ENCODE results near the gene CDON. TPM values are rescaled to one million over a fixed set of nuclear protein-coding genes. Genes with fewer than 3 reads are reported as not detected.
A peak's percentile ranks its signal among the peaks of the same experiment; 100 is the strongest.

The CDON gene
- total and polyA plus RNA-seq, 2 of the 13 experiments (the other 11 are each of a cell fraction or from before 2014, with no cell fraction given): 9.6 to 12.8 TPM

GRCh38 chr11:126086248-126086647 is 23.6 kb upstream of the CDON start:
- CTCF ChIA-PET (ENCODE audit: low intra/inter-chr PET ratio, low total read pairs): no interaction called here

GRCh38 chr11:126084608-126084912 is 21.9 kb upstream of the CDON start:
- ChIA-PET CTCF (ENCODE audit: low intra/inter-chr PET ratio, low total read pairs) (no interaction called here), POLR2A (interaction anchor here (0.8 to 2.2 kb wide), 8 partner anchors 11 to 73 kb away, joined by 3 to 6 read pairs (median 4); partner anchors contain the start of gene CDON)
- Histone ChIP-seq H3K36me3 (replicated peaks in 1 of 2; ENCODE audit: control insufficient read depth in 1 of 2, insufficient read depth in 2 of 2, low read length in 2 of 2) (no peaks in the 10 kb centered on the region), H3K4me3 (replicated peaks in 1 of 3; ENCODE audit: insufficient read depth in 1 of 3, low read depth in 2 of 3, low read length in 3 of 3) (peak overlapping the region in 2 of 3 experiments; percentile 41 to 57; a peak in 4 of 6 replicates), H3K27ac (ENCODE audit: extremely low read length, insufficient read depth, low read length) (no peak overlapping the region), H2AFZ (ENCODE audit: low read length) (peak overlapping the region; percentile 83), H4K20me1 (ENCODE audit: insufficient read depth, low read length) (no peaks in the 10 kb centered on the region), H3K9ac (ENCODE audit: insufficient read depth, low read depth, low read length) (peak overlapping the region; percentile 33), H3K79me2 (ENCODE audit: insufficient read depth, low read length) (no peaks in the 10 kb centered on the region), H3K27me3 (ENCODE audit: control insufficient read depth in 1 of 2, insufficient read depth in 2 of 2, low read length in 2 of 2) (no peaks in the 10 kb centered on the region; a peak in 1 of 5 replicates), H3K4me2 (ENCODE audit: low read depth, low read length) (peak overlapping the region; percentile 87), H3K9me3 (ENCODE audit: low read length) (no peaks in the 10 kb centered on the region), H3K4me1 (ENCODE audit: insufficient read depth, low read length) (peaks cover 88% of the 10 kb centered on the region)
- DNase-seq (ENCODE audit: low spot score): no peak
- FAIRE-seq: no peak
- peak; percentile 24 for ATAC-seq
- intact Hi-C loops (cut with micrococcal nuclease; ENCODE audit: unreplicated experiment) (loop anchor here (1.0 kb wide), 1 partner anchor 63 kb away; no protein-coding TSS in a partner anchor), in situ Hi-C loops (cut with HindIII; ENCODE audit: extremely low pct_ligation_motif_present, low pct_unique_long_range_greater_than_20kb) (no loop called here)
- no TSS peak for BruUV-seq (replicated peaks)
- WGBS (ENCODE audit: low lambda C conversion rate): 29% methylated on average over 4 of the region's 4 CpGs
- no peak for TF ChIP-seq RERE (CRISPR knock-in tag; IDR thresholded peaks at IDR 0.05; ENCODE audit: low read depth)
- TF ChIP-seq ZNF564 (CRISPR knock-in tag; IDR thresholded peaks at IDR 0.05): 0 out of 2 replicates have a peak, but pooled peaks have one; percentile 28
- peak; percentile 53; the same call in 1 of the 2 replicates for TF ChIP-seq ZFP91 (CRISPR knock-in tag; IDR thresholded peaks at IDR 0.05; ENCODE audit: borderline replicate concordance)
- no peak for TF ChIP-seq ZNF784 (CRISPR knock-in tag; IDR thresholded peaks at IDR 0.05; ENCODE audit: borderline replicate concordance)
- 0 out of 2 replicates have a peak, but pooled peaks have one; percentile 13 for TF ChIP-seq SRY (CRISPR knock-in tag; IDR thresholded peaks at IDR 0.05)
- 0 out of 2 replicates have a peak, but pooled peaks have one; percentile 5 for TF ChIP-seq SAP130 (CRISPR knock-in tag; IDR thresholded peaks at IDR 0.05; ENCODE audit: low read depth)
- TF ChIP-seq TSC22D2 (CRISPR knock-in tag; IDR thresholded peaks at IDR 0.05; ENCODE audit: borderline replicate concordance): no peak

More at GRCh38 chr11:126086248-126086647, 23.6 kb upstream of the CDON start:
- Histone ChIP-seq H4K20me1 (ENCODE audit: insufficient read depth, low read length) (no peaks in the 10 kb centered on the region), H3K27me3 (ENCODE audit: control insufficient read depth in 1 of 2, insufficient read depth in 2 of 2, low read length in 2 of 2) (no peaks in the 10 kb centered on the region; a peak in 1 of 5 replicates), H3K9ac (ENCODE audit: insufficient read depth, low read depth, low read length) (no peak overlapping the region), H3K9me3 (ENCODE audit: low read length) (no peaks in the 10 kb centered on the region), H3K4me3 (replicated peaks in 1 of 3; ENCODE audit: insufficient read depth in 1 of 3, low read depth in 2 of 3, low read length in 3 of 3) (no peak overlapping the region), H3K36me3 (replicated peaks in 1 of 2; ENCODE audit: control insufficient read depth in 1 of 2, insufficient read depth in 2 of 2, low read length in 2 of 2) (no peaks in the 10 kb centered on the region), H3K4me1 (ENCODE audit: insufficient read depth, low read length) (peaks cover 90% of the 10 kb centered on the region), H2AFZ (ENCODE audit: low read length) (no peak overlapping the region), H3K27ac (ENCODE audit: extremely low read length, insufficient read depth, low read length) (no peak overlapping the region), H3K4me2 (ENCODE audit: low read depth, low read length) (no peak overlapping the region), H3K79me2 (ENCODE audit: insufficient read depth, low read length) (no peaks in the 10 kb centered on the region)
- FAIRE-seq (no peak), DNase-seq (ENCODE audit: low spot score) (no peak), ATAC-seq (no peak)
- no TSS peak for BruUV-seq (replicated peaks)
- POLR2A ChIA-PET: interaction anchor here (1.6 kb wide), 1 partner anchor 28 kb away, joined by 4 read pairs; no protein-coding TSS in a partner anchor
- intact Hi-C loops (cut with micrococcal nuclease; ENCODE audit: unreplicated experiment) (no loop called here), in situ Hi-C loops (cut with HindIII; ENCODE audit: extremely low pct_ligation_motif_present, low pct_unique_long_range_greater_than_20kb) (no loop called here)
- 94% methylated on average over 3 of the region's 5 CpGs for WGBS (ENCODE audit: low lambda C conversion rate)
- TF ChIP-seq SRSF1 (optimal IDR thresholded peaks at IDR 0.05; ENCODE audit: low read depth, low read length) (no peak), PCBP2 (optimal IDR thresholded peaks at IDR 0.05; ENCODE audit: low read depth, low read length, poor library complexity, severe bottlenecking) (no peak), TBP (CRISPR knock-in tag; IDR thresholded peaks at IDR 0.05) (no peak), ZNF543 (CRISPR knock-in tag; IDR thresholded peaks at IDR 0.05) (no peak), ZNF605 (CRISPR knock-in tag; IDR thresholded peaks at IDR 0.05) (no peak)

Data from HepG2 (cell line).